GM19351 (cell line): Measurements from ENCODE around the gene NDUFB7.

Experiments used
- ATAC-seq: cut with Tn5 transposase; IDR thresholded peaks from one replicate; pipeline ENCODE4 v1.9.1; 2021; ENCODE audit warnings: mild to moderate bottlenecking, moderate library complexity; ENCODE audit not compliant: unreplicated experiment

NDUFB7 gene

GRCh38 chr19:14526423-14526822 lies 45.4 kb downstream of the NDUFB7 start:
- ATAC-seq, result no peak

- no peak for ATAC-seq
Observed at GRCh38 chr19:14525729-14526128, 46.1 kb downstream of the NDUFB7 start.

- ATAC-seq, result no peak
Observed at GRCh38 chr19:14520543-14520942, 51.3 kb downstream of the NDUFB7 start.

GRCh38 chr19:14519860-14520407 lies 51.9 kb downstream of the NDUFB7 start:
- ATAC-seq, result no peak

- no peak for ATAC-seq
Observed at GRCh38 chr19:14519245-14519859, 52.5 kb downstream of the NDUFB7 start.

- ATAC-seq, result peak; percentile 55
Observed at GRCh38 chr19:14517840-14518505, 53.9 kb downstream of the NDUFB7 start, which contains the start of gene DNAJB1. Gene DNAJB1 (minus strand): TSS chr19:14518397. CDS start chr19:14518349, 48 bp downstream.

GRCh38 chr19:14517446-14517839 lies 54.4 kb downstream of the NDUFB7 start:
- ATAC-seq, result no peak

- ATAC-seq, result no peak
Observed at GRCh38 chr19:14516746-14517438, 55.0 kb downstream of the NDUFB7 start.
